ENCODE results near the gene MIER2. TPM values are rescaled to one million over a fixed set of nuclear protein-coding genes. Genes with fewer than 3 reads are reported as not detected.
A peak's percentile ranks its signal among the peaks of the same experiment; 100 is the strongest.

Gene MIER2
- total RNA-seq, 2 donors from 2014 or later, result 3.1 to 9.6 TPM

DNA sequence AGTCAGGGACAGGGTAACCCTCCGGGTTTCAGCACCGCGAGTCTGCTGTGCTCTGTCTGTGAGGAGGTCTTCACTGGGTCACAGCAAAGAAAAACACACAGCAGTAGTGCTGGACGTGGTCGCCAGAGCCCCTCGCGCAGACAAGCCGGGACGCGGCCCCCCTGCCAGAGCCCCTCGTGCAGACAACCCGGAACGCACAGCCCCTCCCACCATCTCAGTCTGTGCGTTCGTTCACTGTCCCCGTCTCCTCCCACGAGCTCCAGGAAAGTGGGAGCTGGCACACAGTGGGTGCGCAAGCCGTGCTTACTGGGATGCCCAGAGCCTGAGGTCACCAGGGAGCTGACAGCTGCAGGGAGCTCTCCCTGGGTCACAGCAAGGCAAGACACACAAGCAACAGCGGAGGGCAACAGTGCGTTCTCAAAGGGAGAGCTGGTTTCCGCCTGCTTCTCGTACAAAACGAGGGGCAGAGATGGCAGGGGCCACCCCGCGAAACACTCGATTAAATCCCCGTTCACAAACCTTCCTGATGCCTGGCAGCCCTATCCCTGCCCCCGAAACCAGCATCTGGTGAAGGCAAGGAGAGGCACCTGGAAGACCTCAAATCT, 50.2 kb downstream of the MIER2 start:
- H3K27ac ChIP-seq, result peak overlapping the region in 1 of 4 donors; percentile 17
- H3K9me3 ChIP-seq, result no peaks in the 10 kb centered on the region
- ATAC-seq (no peak), DNase-seq (no peak)
- H3K4me3 ChIP-seq, result no peak overlapping the region
- intact Hi-C loops (cut with DNase I), result no loop called here
- WGBS, 2 donors, result 8 to 10% methylated on average over 12 to 29 of the region's 29 CpGs
- H3K36me3 ChIP-seq (replicated peaks in 1 of 2; ENCODE audit: insufficient read depth in 1 of 2, low read depth in 2 of 2), result no peaks in the 10 kb centered on the region
- peaks cover 41% of the 10 kb centered on the region for H3K4me1 ChIP-seq
- TF ChIP-seq CTCF (IDR thresholded peaks at IDR 0.05) (no peak), POLR2A (IDR thresholded peaks at IDR 0.05) (no peak)
- H3K27me3 ChIP-seq, result peaks cover 0 to 15% of the 10 kb centered on the region in 2 donors

- Histone ChIP-seq H3K4me1 (peaks cover 49% of the 10 kb centered on the region), H3K27ac (no peak overlapping the region), H3K27me3 (peaks cover 0 to 15% of the 10 kb centered on the region in 2 donors), H3K4me3 (no peak overlapping the region), H3K9me3 (no peaks in the 10 kb centered on the region), H3K36me3 (replicated peaks in 1 of 2; ENCODE audit: insufficient read depth in 1 of 2, low read depth in 2 of 2) (no peaks in the 10 kb centered on the region)
- WGBS, 2 donors, result 66 to 70% methylated on average over 6 to 14 of the region's 14 CpGs
- intact Hi-C loops (cut with DNase I), result no loop called here
- DNase-seq (no peak), ATAC-seq (no peak)
- TF ChIP-seq CTCF (IDR thresholded peaks at IDR 0.05) (no peak), POLR2A (IDR thresholded peaks at IDR 0.05) (no peak)
Observed at GRCh38 chr19:293436-294110, 51.0 kb downstream of the MIER2 start.

GRCh38 chr19:292951-293350, 51.6 kb downstream of the MIER2 start:
- intact Hi-C loops (cut with DNase I), result no loop called here
- TF ChIP-seq POLR2A (IDR thresholded peaks at IDR 0.05) (no peak), CTCF (IDR thresholded peaks at IDR 0.05) (no peak)
- no peak overlapping the region for H3K27ac ChIP-seq
- WGBS, 2 donors, result 72 to 79% methylated on average over 4 of the region's 4 CpGs
- no peak for ATAC-seq
- H3K27me3 ChIP-seq, result peaks cover 0 to 15% of the 10 kb centered on the region in 2 donors
- H3K4me3 ChIP-seq, result no peak overlapping the region
- H3K36me3 ChIP-seq (replicated peaks in 1 of 2; ENCODE audit: insufficient read depth in 1 of 2, low read depth in 2 of 2), result no peaks in the 10 kb centered on the region
- H3K9me3 ChIP-seq, result no peaks in the 10 kb centered on the region
- H3K4me1 ChIP-seq, result peaks cover 52% of the 10 kb centered on the region
- no peak for DNase-seq

DNA sequence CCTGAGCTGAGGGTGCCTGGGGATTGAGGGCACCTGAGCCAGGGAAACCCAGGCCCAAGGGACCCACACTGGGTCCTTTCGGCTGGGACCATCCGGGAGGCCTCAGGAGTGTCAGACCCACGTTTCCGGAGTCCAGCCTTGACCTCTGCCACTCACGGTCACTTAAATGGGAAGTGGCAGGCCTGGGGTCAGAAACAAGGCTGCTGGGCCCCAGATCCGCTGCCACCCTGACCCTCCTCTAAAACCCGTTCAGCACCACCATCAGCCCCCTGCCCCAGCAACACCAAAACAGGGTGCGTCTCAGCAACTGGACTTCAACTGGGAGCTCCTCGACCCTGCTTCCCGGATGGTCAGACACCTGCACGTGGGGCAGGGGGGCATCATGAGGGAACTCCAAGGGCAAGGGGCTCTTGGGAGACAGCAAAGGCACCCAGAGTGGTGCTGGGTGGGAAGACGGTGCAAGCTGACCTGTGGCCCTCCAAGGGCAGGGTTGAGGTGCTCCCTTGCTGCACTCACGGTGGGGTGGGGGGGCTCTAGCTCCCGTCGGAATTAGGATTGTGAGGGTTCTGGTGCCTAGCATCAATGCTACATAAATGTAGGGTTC, 52.2 kb downstream of the MIER2 start:
- no peaks in the 10 kb centered on the region for H3K9me3 ChIP-seq
- peaks cover 52% of the 10 kb centered on the region for H3K4me1 ChIP-seq
- WGBS, 2 donors, result 77 to 86% methylated on average over 5 to 15 of the region's 15 CpGs
- no peak overlapping the region for H3K4me3 ChIP-seq
- TF ChIP-seq CTCF (IDR thresholded peaks at IDR 0.05), result no peak
- TF ChIP-seq POLR2A (IDR thresholded peaks at IDR 0.05), result no peak
- no peaks in the 10 kb centered on the region for H3K36me3 ChIP-seq (replicated peaks in 1 of 2; ENCODE audit: insufficient read depth in 1 of 2, low read depth in 2 of 2)
- ATAC-seq (no peak), DNase-seq (no peak)
- intact Hi-C loops (cut with DNase I), result no loop called here
- H3K27me3 ChIP-seq, result peaks cover 0 to 15% of the 10 kb centered on the region in 2 donors
- no peak overlapping the region for H3K27ac ChIP-seq

Data from body of pancreas (tissue), 4 donors.